Measurements from ENCODE around the gene ONECUT3. TPM values are rescaled to one million over a fixed set of nuclear protein-coding genes. Genes with fewer than 3 reads are reported as not detected.

Gene ONECUT3
- polyA plus RNA-seq, 1 donor (not counting 4 experiments of a cell fraction or from before 2014, with no cell fraction given) = 0.01 TPM

DNA sequence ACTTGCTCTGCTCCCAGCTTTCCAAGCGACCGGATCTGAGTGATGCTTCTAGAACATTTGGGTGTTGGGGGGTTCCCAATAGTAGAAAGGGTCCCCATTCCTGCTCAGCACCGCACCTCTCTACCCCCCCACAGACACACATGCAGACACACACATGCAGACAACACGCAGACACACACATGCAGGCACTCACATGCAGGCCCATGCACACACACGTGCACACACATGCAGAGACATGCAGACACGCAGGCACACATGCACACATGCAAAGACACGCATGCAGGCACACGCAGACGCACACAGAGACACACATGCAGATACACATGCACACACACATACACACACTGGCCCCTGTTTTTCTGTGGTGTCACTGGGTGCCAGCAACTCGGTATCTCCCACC lies 23.8 kb downstream of the ONECUT3 start:
- Histone ChIP-seq H3K9ac (ENCODE audit: control insufficient read depth, extremely low read depth, insufficient read depth, low read length) (no peak overlapping the region), H2AFZ (ENCODE audit: control insufficient read depth, low read length) (no peak overlapping the region), H3K4me2 (ENCODE audit: control insufficient read depth, extremely low read depth, insufficient read depth, low read depth, low read length) (no peak overlapping the region), H3K27me3 (ENCODE audit: control insufficient read depth, extremely low read depth, insufficient read depth, low read length) (peaks cover 28% of the 10 kb centered on the region), H3K79me2 (ENCODE audit: control insufficient read depth, insufficient read depth, low read length) (no peaks in the 10 kb centered on the region), H3K27ac (ENCODE audit: control insufficient read depth, insufficient read depth, low read length) (no peak overlapping the region), H3K4me1 (ENCODE audit: control insufficient read depth, extremely low read depth, insufficient read depth, low read length) (peaks cover 28% of the 10 kb centered on the region), H3K4me3 (ENCODE audit: control insufficient read depth in 2 of 3, extremely low read depth in 1 of 3, insufficient read depth in 2 of 3, low read depth in 1 of 3, low read length in 3 of 3) (no peak overlapping the region), H4K20me1 (ENCODE audit: control insufficient read depth, extremely low read depth, insufficient read depth, low read length) (no peaks in the 10 kb centered on the region), H3K9me3 (ENCODE audit: control insufficient read depth, low read depth, low read length) (no peaks in the 10 kb centered on the region), H3K9me1 (ENCODE audit: control insufficient read depth, extremely low read depth, insufficient read depth, low read length) (no peaks in the 10 kb centered on the region), H3K36me3 (ENCODE audit: control insufficient read depth in 2 of 2, extremely low read depth in 1 of 2, insufficient read depth in 2 of 2, low read length in 2 of 2) (no peaks in the 10 kb centered on the region)
- DNase-seq (ENCODE audit: low read depth, low spot score) = no peak
- FAIRE-seq = no peak
- no peak for TF ChIP-seq CTCF (optimal IDR thresholded peaks at IDR 0.05 in 1 of 3, IDR thresholded peaks at IDR 0.05 in 1 of 3, conservative IDR thresholded peaks at IDR 0.05 in 1 of 3; ENCODE audit: extremely low read depth in 1 of 3, insufficient read depth in 2 of 3, low read length in 3 of 3)
- TF ChIP-seq EZH2 (IDR thresholded peaks at IDR 0.05; ENCODE audit: low read length) = no peak
- dilution Hi-C loops (cut with MboI; ENCODE audit: extremely low pct_ligation_motif_present, low sequenced_read_pairs) = no loop called here

DNA sequence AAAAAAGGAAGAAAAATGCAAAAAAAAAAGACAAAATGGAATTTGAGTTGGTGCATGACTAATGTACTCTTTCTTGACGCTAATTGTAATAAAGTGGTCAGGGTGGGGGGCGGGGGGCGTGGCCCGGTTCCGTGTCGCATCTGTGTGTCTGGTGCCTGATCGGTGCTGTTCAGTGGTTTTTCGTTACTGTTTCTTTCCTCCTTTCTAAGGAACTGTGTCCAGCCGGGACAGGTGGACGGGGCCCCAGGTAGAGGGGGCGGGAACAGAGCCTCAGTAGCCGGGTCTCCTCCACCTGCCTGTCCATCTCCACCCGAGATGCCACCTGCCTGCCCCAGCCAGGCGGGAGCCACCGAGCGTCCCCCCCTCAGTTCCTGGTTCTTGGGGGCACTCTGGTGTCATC lies 26.3 kb downstream of the ONECUT3 start:
- Histone ChIP-seq H3K9me1 (ENCODE audit: control insufficient read depth, extremely low read depth, insufficient read depth, low read length) (no peaks in the 10 kb centered on the region), H3K27ac (ENCODE audit: control insufficient read depth, insufficient read depth, low read length) (no peak overlapping the region), H3K4me2 (ENCODE audit: control insufficient read depth, extremely low read depth, insufficient read depth, low read depth, low read length) (no peak overlapping the region), H3K4me3 (ENCODE audit: control insufficient read depth in 2 of 3, extremely low read depth in 1 of 3, insufficient read depth in 2 of 3, low read depth in 1 of 3, low read length in 3 of 3) (no peak overlapping the region), H2AFZ (ENCODE audit: control insufficient read depth, low read length) (no peak overlapping the region), H3K9ac (ENCODE audit: control insufficient read depth, extremely low read depth, insufficient read depth, low read length) (no peak overlapping the region), H3K4me1 (ENCODE audit: control insufficient read depth, extremely low read depth, insufficient read depth, low read length) (peaks cover 5% of the 10 kb centered on the region), H3K27me3 (ENCODE audit: control insufficient read depth, extremely low read depth, insufficient read depth, low read length) (peaks cover 43% of the 10 kb centered on the region), H3K36me3 (ENCODE audit: control insufficient read depth in 2 of 2, extremely low read depth in 1 of 2, insufficient read depth in 2 of 2, low read length in 2 of 2) (no peaks in the 10 kb centered on the region), H3K9me3 (ENCODE audit: control insufficient read depth, low read depth, low read length) (no peaks in the 10 kb centered on the region), H3K79me2 (ENCODE audit: control insufficient read depth, insufficient read depth, low read length) (no peaks in the 10 kb centered on the region), H4K20me1 (ENCODE audit: control insufficient read depth, extremely low read depth, insufficient read depth, low read length) (no peaks in the 10 kb centered on the region)
- dilution Hi-C loops (cut with MboI; ENCODE audit: extremely low pct_ligation_motif_present, low sequenced_read_pairs) = no loop called here
- DNase-seq (ENCODE audit: low read depth, low spot score) (no peak), FAIRE-seq (no peak)
- no peak for TF ChIP-seq CTCF (optimal IDR thresholded peaks at IDR 0.05 in 1 of 3, IDR thresholded peaks at IDR 0.05 in 1 of 3, conservative IDR thresholded peaks at IDR 0.05 in 1 of 3; ENCODE audit: extremely low read depth in 1 of 3, insufficient read depth in 2 of 3, low read length in 3 of 3)
- no peak for TF ChIP-seq EZH2 (IDR thresholded peaks at IDR 0.05; ENCODE audit: low read length)

Measured in keratinocyte (primary cell).